ENCODE data around the gene CRYL1.

CRYL1 gene

DNA sequence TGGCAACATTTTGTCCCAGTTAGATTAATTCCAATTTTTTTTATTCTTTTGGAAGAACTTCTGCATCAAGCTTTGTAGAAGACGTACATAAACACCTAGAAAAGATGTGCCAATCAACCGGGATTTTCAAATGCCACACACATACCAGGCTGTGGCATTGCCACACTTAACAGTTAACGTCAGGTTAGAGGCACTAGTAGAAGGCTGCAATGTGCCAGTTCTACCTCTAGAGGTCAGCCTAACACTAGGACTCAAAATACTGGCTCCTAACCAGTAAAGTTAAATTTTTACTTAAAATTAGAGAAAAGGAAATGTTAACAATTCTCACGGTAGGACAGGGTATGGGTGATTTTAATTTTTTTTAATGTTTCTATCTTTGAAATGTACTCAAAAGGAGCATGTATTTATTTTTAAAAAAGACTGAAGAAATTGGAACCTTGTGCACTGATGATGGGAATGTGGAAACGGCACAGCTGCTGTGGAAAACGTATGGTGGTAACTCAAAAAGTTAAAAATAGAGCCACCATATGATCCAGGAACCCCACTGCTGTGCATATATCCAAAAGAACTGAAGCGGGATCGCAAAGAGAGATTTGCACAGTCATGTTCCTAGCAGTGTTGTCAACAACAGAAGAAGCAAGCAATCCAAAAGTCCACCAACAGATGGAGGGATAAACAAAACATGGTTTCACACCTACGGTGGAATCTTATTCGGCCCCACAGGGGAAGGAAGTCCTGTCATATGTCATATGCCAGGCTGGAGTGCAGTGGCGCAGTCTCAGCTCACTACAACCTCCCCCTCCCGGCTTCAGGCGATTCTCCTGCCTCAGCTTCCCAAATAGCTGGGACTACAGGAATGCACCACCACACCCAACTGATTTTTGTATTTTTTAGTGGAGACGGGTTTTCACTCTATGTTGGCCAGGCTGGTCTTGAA lies 30.3 kb downstream of the CRYL1 start:
- Histone ChIP-seq H3K9me3 (ENCODE audit: severe bottlenecking) (no peaks in the 10 kb centered on the region), H3K27me3 (ENCODE audit: insufficient read depth, poor library complexity, severe bottlenecking) (no peaks in the 10 kb centered on the region), H3K4me3 (ENCODE audit: severe bottlenecking) (no peak overlapping the region), H3K27ac (ENCODE audit: poor library complexity, severe bottlenecking) (no peak overlapping the region), H3K36me3 (ENCODE audit: low read depth) (no peaks in the 10 kb centered on the region), H3K4me1 (ENCODE audit: insufficient read depth, poor library complexity, severe bottlenecking) (no peaks in the 10 kb centered on the region)
- TF ChIP-seq, protein P1, sequence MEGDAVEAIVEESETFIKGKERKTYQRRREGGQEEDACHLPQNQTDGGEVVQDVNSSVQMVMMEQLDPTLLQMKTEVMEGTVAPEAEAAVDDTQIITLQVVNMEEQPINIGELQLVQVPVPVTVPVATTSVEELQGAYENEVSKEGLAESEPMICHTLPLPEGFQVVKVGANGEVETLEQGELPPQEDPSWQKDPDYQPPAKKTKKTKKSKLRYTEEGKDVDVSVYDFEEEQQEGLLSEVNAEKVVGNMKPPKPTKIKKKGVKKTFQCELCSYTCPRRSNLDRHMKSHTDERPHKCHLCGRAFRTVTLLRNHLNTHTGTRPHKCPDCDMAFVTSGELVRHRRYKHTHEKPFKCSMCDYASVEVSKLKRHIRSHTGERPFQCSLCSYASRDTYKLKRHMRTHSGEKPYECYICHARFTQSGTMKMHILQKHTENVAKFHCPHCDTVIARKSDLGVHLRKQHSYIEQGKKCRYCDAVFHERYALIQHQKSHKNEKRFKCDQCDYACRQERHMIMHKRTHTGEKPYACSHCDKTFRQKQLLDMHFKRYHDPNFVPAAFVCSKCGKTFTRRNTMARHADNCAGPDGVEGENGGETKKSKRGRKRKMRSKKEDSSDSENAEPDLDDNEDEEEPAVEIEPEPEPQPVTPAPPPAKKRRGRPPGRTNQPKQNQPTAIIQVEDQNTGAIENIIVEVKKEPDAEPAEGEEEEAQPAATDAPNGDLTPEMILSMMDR (IDR thresholded peaks at IDR 0.05; ENCODE audit: poor library complexity, severe bottlenecking), result peak; percentile 88
- DNase-seq (ENCODE audit: low spot score), result no peak
- ATAC-seq (ENCODE audit: low read depth), result peak; percentile 71; the same call in 2 of the 3 replicates

DNA sequence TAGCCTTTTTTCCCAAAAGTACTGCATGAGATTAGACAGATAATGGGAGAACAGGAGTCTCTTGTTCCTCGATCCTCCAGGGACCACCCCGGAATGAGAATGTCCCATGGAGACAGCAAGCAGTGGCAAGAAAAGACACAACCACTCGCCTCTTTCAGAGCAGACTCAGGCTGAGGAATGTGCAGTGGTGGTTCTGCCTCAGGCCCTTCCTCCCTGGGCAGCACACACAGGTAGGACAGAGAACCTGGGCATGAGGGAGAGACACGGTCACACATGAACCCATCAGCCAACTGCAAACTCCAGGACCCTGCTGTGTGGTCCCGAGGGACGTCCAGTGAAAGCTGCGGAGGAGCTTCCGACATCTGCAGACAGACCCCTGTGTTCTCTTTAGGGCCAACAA lies 31.0 kb downstream of the CRYL1 start:
- ATAC-seq (ENCODE audit: low read depth) (peak; percentile 58; the same call in 2 of the 3 replicates), DNase-seq (ENCODE audit: low spot score) (no peak)
- Histone ChIP-seq H3K4me1 (ENCODE audit: insufficient read depth, poor library complexity, severe bottlenecking) (no peaks in the 10 kb centered on the region), H3K27me3 (ENCODE audit: insufficient read depth, poor library complexity, severe bottlenecking) (no peaks in the 10 kb centered on the region), H3K4me3 (ENCODE audit: severe bottlenecking) (no peak overlapping the region), H3K9me3 (ENCODE audit: severe bottlenecking) (no peaks in the 10 kb centered on the region), H3K27ac (ENCODE audit: poor library complexity, severe bottlenecking) (no peak overlapping the region), H3K36me3 (ENCODE audit: low read depth) (no peaks in the 10 kb centered on the region)
- TF ChIP-seq, protein P1 (IDR thresholded peaks at IDR 0.05; ENCODE audit: poor library complexity, severe bottlenecking), result no peak

- Histone ChIP-seq H3K27me3 (ENCODE audit: insufficient read depth, poor library complexity, severe bottlenecking) (no peaks in the 10 kb centered on the region), H3K4me1 (ENCODE audit: insufficient read depth, poor library complexity, severe bottlenecking) (no peaks in the 10 kb centered on the region), H3K36me3 (ENCODE audit: low read depth) (no peaks in the 10 kb centered on the region), H3K27ac (ENCODE audit: poor library complexity, severe bottlenecking) (no peak overlapping the region), H3K9me3 (ENCODE audit: severe bottlenecking) (no peaks in the 10 kb centered on the region), H3K4me3 (ENCODE audit: severe bottlenecking) (no peak overlapping the region)
- TF ChIP-seq, protein P1 (IDR thresholded peaks at IDR 0.05; ENCODE audit: poor library complexity, severe bottlenecking), result peak; percentile 39
- DNase-seq (ENCODE audit: low spot score) (no peak), ATAC-seq (ENCODE audit: low read depth) (no peak)
These were observed 33.0 kb downstream of the CRYL1 start for GRCh38 chr13:20492641-20493040.

DNA sequence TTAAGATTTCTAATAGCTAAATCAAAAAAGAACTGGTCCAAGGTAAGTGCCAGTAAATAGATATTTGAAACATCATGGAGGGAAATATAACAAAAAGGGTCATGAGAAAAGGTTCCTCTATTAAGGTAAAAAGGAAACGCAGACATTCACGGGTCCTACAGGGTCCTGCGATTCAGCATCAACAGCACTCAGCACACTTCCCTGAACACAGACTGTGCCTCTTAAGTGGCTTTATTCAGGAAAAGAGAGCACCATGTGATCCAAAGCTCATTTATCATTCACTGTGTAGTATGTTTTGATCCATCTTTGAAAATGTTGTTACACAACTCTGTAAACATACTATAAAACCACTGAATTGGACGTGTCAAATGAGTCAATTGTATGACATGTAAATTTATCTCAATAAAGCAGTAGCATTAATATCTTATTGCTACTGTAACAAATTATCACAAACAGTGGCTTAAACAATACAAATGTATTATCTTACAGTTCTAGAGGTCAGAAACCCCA lies 33.7 kb downstream of the CRYL1 start:
- ATAC-seq (ENCODE audit: low read depth), result no peak
- Histone ChIP-seq H3K9me3 (ENCODE audit: severe bottlenecking) (no peaks in the 10 kb centered on the region), H3K27ac (ENCODE audit: poor library complexity, severe bottlenecking) (no peak overlapping the region), H3K4me3 (ENCODE audit: severe bottlenecking) (no peak overlapping the region), H3K4me1 (ENCODE audit: insufficient read depth, poor library complexity, severe bottlenecking) (no peaks in the 10 kb centered on the region), H3K36me3 (ENCODE audit: low read depth) (no peaks in the 10 kb centered on the region), H3K27me3 (ENCODE audit: insufficient read depth, poor library complexity, severe bottlenecking) (no peaks in the 10 kb centered on the region)
- no peak for DNase-seq (ENCODE audit: low spot score)
- TF ChIP-seq, protein P1 (IDR thresholded peaks at IDR 0.05; ENCODE audit: poor library complexity, severe bottlenecking), result no peak

Data from RWPE2 (cell line).